ENCODE measurements around the gene SHC4. TPM values are rescaled to one million over a fixed set of nuclear protein-coding genes. Genes with fewer than 3 reads are reported as not detected.

The SHC4 gene
- polyA plus RNA-seq, 1 of the 3 experiments (the other 2 are of a cell fraction) = 1.6 TPM

- no peaks in the 10 kb centered on the region for H3K79me2 ChIP-seq (ENCODE audit: insufficient read depth)
- H3K27ac ChIP-seq (ENCODE audit: low read depth in 2 of 2, low read length in 1 of 2) = no peak overlapping the region
- H3K27me3 ChIP-seq (ENCODE audit: insufficient read depth) = no peaks in the 10 kb centered on the region
- no peak overlapping the region for H3K9ac ChIP-seq
- 76% methylated on average over 1 of the region's 1 CpG for WGBS (ENCODE audit: low lambda C conversion rate)
- no peak for DNase-seq
- H3K36me3 ChIP-seq (replicated peaks in 1 of 2; ENCODE audit: control insufficient read depth in 1 of 2, insufficient read depth in 2 of 2, low read length in 1 of 2) = no peaks in the 10 kb centered on the region
- no peaks in the 10 kb centered on the region; a peak in 1 of 4 replicates for H3K4me1 ChIP-seq (ENCODE audit: control insufficient read depth in 1 of 2, insufficient read depth in 2 of 2, low read depth in 1 of 2, low read length in 1 of 2)
- no peak overlapping the region for H2AFZ ChIP-seq (ENCODE audit: low read depth)
- CTCF ChIA-PET = interaction anchor here (1.2 kb wide), 1 partner anchor 320 kb away, joined by 4 read pairs; no protein-coding TSS in a partner anchor
- H3K4me3 ChIP-seq (ENCODE audit: low read depth in 2 of 2, low read length in 1 of 2) = no peak overlapping the region
- peaks cover 8% of the 10 kb centered on the region for H3K9me3 ChIP-seq
- no peaks in the 10 kb centered on the region for H3K9me2 ChIP-seq
- TF ChIP-seq MEF2A (IDR thresholded peaks at IDR 0.05; ENCODE audit: borderline replicate concordance, low read depth) = no peak
- TF ChIP-seq USF1 (IDR thresholded peaks at IDR 0.05; ENCODE audit: borderline replicate concordance, low read depth) = no peak
- no peak for TF ChIP-seq CHD2 (IDR thresholded peaks at IDR 0.05; ENCODE audit: low read length, partially characterized antibody)
- no peak for TF ChIP-seq MXI1 (IDR thresholded peaks at IDR 0.05; ENCODE audit: low read depth, low read length)
- no peak for TF ChIP-seq FOXM1 (IDR thresholded peaks at IDR 0.05; ENCODE audit: low read depth)
- TF ChIP-seq, protein P1, sequence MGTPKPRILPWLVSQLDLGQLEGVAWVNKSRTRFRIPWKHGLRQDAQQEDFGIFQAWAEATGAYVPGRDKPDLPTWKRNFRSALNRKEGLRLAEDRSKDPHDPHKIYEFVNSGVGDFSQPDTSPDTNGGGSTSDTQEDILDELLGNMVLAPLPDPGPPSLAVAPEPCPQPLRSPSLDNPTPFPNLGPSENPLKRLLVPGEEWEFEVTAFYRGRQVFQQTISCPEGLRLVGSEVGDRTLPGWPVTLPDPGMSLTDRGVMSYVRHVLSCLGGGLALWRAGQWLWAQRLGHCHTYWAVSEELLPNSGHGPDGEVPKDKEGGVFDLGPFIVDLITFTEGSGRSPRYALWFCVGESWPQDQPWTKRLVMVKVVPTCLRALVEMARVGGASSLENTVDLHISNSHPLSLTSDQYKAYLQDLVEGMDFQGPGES (IDR thresholded peaks at IDR 0.05; ENCODE audit: low read depth, low read length) = no peak
- no peak for TF ChIP-seq RCOR1 (IDR thresholded peaks at IDR 0.05; ENCODE audit: low read length)
- TF ChIP-seq TCF12 (IDR thresholded peaks at IDR 0.05) = no peak
- TF ChIP-seq SMC3 (IDR thresholded peaks at IDR 0.05; ENCODE audit: low read depth, low read length) = no peak
- no peak for TF ChIP-seq TEAD4 (IDR thresholded peaks at IDR 0.05; ENCODE audit: borderline replicate concordance, insufficient read depth)
- TF ChIP-seq YY1 (IDR thresholded peaks at IDR 0.05; ENCODE audit: low read depth) = no peak
- TF ChIP-seq EP300 (IDR thresholded peaks at IDR 0.05; ENCODE audit: borderline replicate concordance in 1 of 2, low read depth in 1 of 2, low read length in 1 of 2) = no peak
- H3K4me2 ChIP-seq = no peak overlapping the region
- peaks cover 7% of the 10 kb centered on the region for H3F3A ChIP-seq (replicated peaks; ENCODE audit: insufficient read depth)
- POLR2A ChIA-PET = no interaction called here
- no peaks in the 10 kb centered on the region for H4K20me1 ChIP-seq (ENCODE audit: insufficient read depth)
Measured at GRCh38 chr15:48825075-48825474, 138.6 kb downstream of the SHC4 start.

GRCh38 chr15:48823706-48824105 is 140.0 kb downstream of the SHC4 start:
- Histone ChIP-seq H3K9ac (no peak overlapping the region), H2AFZ (ENCODE audit: low read depth) (no peak overlapping the region; the same call in none of the 2 replicates), H3K79me2 (ENCODE audit: insufficient read depth) (no peaks in the 10 kb centered on the region), H3K4me3 (ENCODE audit: low read depth in 2 of 2, low read length in 1 of 2) (no peak overlapping the region), H4K20me1 (ENCODE audit: insufficient read depth) (no peaks in the 10 kb centered on the region), H3K9me3 (peaks cover 8% of the 10 kb centered on the region), H3K4me1 (ENCODE audit: control insufficient read depth in 1 of 2, insufficient read depth in 2 of 2, low read depth in 1 of 2, low read length in 1 of 2) (no peaks in the 10 kb centered on the region; a peak in 1 of 4 replicates), H3K27ac (ENCODE audit: low read depth in 2 of 2, low read length in 1 of 2) (no peak overlapping the region; a peak in 1 of 4 replicates), H3K27me3 (ENCODE audit: insufficient read depth) (no peaks in the 10 kb centered on the region), H3K4me2 (no peak overlapping the region), H3K36me3 (replicated peaks in 1 of 2; ENCODE audit: control insufficient read depth in 1 of 2, insufficient read depth in 2 of 2, low read length in 1 of 2) (no peaks in the 10 kb centered on the region), H3K9me2 (no peaks in the 10 kb centered on the region), H3F3A (replicated peaks; ENCODE audit: insufficient read depth) (peaks cover 7% of the 10 kb centered on the region)
- 77% methylated on average over 1 of the region's 1 CpG for WGBS (ENCODE audit: low lambda C conversion rate)
- DNase-seq = no peak
- CTCF ChIA-PET = no interaction called here
- POLR2A ChIA-PET = interaction anchor here (1.1 kb wide), 1 partner anchor 54 kb away, joined by 6 read pairs; the partner anchor contains the start of gene EID1
- TF ChIP-seq ELF1 (IDR thresholded peaks at IDR 0.05) = no peak
- no peak for TF ChIP-seq EP300 (IDR thresholded peaks at IDR 0.05; ENCODE audit: borderline replicate concordance in 1 of 2, low read depth in 1 of 2, low read length in 1 of 2)
- TF ChIP-seq CHD2 (IDR thresholded peaks at IDR 0.05; ENCODE audit: low read length, partially characterized antibody) = no peak
- TF ChIP-seq RFX5 (IDR thresholded peaks at IDR 0.05; ENCODE audit: low read length) = no peak
- no peak for TF ChIP-seq MEF2A (IDR thresholded peaks at IDR 0.05; ENCODE audit: borderline replicate concordance, low read depth)
- TF ChIP-seq GABPA (IDR thresholded peaks at IDR 0.05; ENCODE audit: low read depth) = no peak
- no peak for TF ChIP-seq RCOR1 (IDR thresholded peaks at IDR 0.05; ENCODE audit: low read length)
- TF ChIP-seq TAF1 (IDR thresholded peaks at IDR 0.05; ENCODE audit: borderline replicate concordance, low read depth, low read length) = no peak
- TF ChIP-seq SIN3A (IDR thresholded peaks at IDR 0.05; ENCODE audit: borderline replicate concordance, low read depth, low read length) = no peak
- TF ChIP-seq PBX3 (IDR thresholded peaks at IDR 0.05) = no peak
- TF ChIP-seq ZBTB33 (IDR thresholded peaks at IDR 0.05; ENCODE audit: borderline replicate concordance, low read depth) = no peak
- TF ChIP-seq, protein P2, sequence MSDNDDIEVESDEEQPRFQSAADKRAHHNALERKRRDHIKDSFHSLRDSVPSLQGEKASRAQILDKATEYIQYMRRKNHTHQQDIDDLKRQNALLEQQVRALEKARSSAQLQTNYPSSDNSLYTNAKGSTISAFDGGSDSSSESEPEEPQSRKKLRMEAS (IDR thresholded peaks at IDR 0.05; ENCODE audit: low read depth) = no peak
- TF ChIP-seq, protein P3, sequence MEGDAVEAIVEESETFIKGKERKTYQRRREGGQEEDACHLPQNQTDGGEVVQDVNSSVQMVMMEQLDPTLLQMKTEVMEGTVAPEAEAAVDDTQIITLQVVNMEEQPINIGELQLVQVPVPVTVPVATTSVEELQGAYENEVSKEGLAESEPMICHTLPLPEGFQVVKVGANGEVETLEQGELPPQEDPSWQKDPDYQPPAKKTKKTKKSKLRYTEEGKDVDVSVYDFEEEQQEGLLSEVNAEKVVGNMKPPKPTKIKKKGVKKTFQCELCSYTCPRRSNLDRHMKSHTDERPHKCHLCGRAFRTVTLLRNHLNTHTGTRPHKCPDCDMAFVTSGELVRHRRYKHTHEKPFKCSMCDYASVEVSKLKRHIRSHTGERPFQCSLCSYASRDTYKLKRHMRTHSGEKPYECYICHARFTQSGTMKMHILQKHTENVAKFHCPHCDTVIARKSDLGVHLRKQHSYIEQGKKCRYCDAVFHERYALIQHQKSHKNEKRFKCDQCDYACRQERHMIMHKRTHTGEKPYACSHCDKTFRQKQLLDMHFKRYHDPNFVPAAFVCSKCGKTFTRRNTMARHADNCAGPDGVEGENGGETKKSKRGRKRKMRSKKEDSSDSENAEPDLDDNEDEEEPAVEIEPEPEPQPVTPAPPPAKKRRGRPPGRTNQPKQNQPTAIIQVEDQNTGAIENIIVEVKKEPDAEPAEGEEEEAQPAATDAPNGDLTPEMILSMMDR (IDR thresholded peaks at IDR 0.05) = no peak
- no peak for TF ChIP-seq RXRA (IDR thresholded peaks at IDR 0.05; ENCODE audit: borderline replicate concordance, low read depth)
- TF ChIP-seq YY1 (IDR thresholded peaks at IDR 0.05; ENCODE audit: low read depth) = no peak
